Ovary (tissue), 3 donors: ENCODE results near the gene TCERG1L.

Experiments
- EP300 ChIP-seq: sonication (generic); formaldehyde crosslinking; IDR thresholded peaks from one replicate; pipeline ENCODE4 v1.6.1; 2017; ENCODE audit warnings: antibody characterized with exemption
- POLR2A ChIP-seq: fragments of 450-650 bp; IDR thresholded peaks from one replicate; pipeline ENCODE4 v1.6.1; 2017; ENCODE audit warnings: antibody characterized with exemption, mild to moderate bottlenecking, moderate library complexity
- TF ChIP-seq, protein P1 (sequence below), 3 donors: fragments of 450-650 bp in 2 of 3; fragments of 200-600 bp in 1 of 3; IDR thresholded peaks; one replicate each; pipeline versions ENCODE4 v1.5.1 to v1.8.0; 2016 to 2022; ENCODE audit warnings: antibody characterized with exemption in 3 of 3, mild to moderate bottlenecking in 1 of 3
- donor health status: DM: no; HTN: no; CAD: no.

GRCh38 chr10:131318814-131319213 lies 7.3 kb upstream of the TCERG1L start:
- TF ChIP-seq, protein P1, sequence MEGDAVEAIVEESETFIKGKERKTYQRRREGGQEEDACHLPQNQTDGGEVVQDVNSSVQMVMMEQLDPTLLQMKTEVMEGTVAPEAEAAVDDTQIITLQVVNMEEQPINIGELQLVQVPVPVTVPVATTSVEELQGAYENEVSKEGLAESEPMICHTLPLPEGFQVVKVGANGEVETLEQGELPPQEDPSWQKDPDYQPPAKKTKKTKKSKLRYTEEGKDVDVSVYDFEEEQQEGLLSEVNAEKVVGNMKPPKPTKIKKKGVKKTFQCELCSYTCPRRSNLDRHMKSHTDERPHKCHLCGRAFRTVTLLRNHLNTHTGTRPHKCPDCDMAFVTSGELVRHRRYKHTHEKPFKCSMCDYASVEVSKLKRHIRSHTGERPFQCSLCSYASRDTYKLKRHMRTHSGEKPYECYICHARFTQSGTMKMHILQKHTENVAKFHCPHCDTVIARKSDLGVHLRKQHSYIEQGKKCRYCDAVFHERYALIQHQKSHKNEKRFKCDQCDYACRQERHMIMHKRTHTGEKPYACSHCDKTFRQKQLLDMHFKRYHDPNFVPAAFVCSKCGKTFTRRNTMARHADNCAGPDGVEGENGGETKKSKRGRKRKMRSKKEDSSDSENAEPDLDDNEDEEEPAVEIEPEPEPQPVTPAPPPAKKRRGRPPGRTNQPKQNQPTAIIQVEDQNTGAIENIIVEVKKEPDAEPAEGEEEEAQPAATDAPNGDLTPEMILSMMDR (IDR thresholded peaks at IDR 0.05): no peak
- TF ChIP-seq POLR2A: no peak
- TF ChIP-seq EP300: no peak
